ENCODE results near the gene WDR64.

Gene WDR64

GRCh38 chr1:241837416-241837815, 185.3 kb downstream of the WDR64 start:
- no peak for TF ChIP-seq CTCF (IDR thresholded peaks at IDR 0.05)

GRCh38 chr1:241837901-241838300, 185.8 kb downstream of the WDR64 start:
- no peak for TF ChIP-seq CTCF (IDR thresholded peaks at IDR 0.05)

GRCh38 chr1:241838897-241839296, 186.8 kb downstream of the WDR64 start:
- no peak for TF ChIP-seq CTCF (IDR thresholded peaks at IDR 0.05)

GRCh38 chr1:241839369-241839979, 187.4 kb downstream of the WDR64 start:
- TF ChIP-seq CTCF (IDR thresholded peaks at IDR 0.05): no peak

GRCh38 chr1:241840164-241840563, 188.1 kb downstream of the WDR64 start:
- no peak for TF ChIP-seq CTCF (IDR thresholded peaks at IDR 0.05)

GRCh38 chr1:241841691-241842090, 189.6 kb downstream of the WDR64 start:
- TF ChIP-seq CTCF (IDR thresholded peaks at IDR 0.05): no peak

- no peak for TF ChIP-seq CTCF (IDR thresholded peaks at IDR 0.05)
Measured at GRCh38 chr1:241842565-241842964, 190.5 kb downstream of the WDR64 start.

- TF ChIP-seq CTCF (IDR thresholded peaks at IDR 0.05): no peak
Measured at GRCh38 chr1:241844593-241844992, 192.5 kb downstream of the WDR64 start.
